ENCODE results near the gene CYTL1.
"Not testable (repeated sequence)": the region's sequence is repeated elsewhere in the genome, so short reads cannot be mapped to it uniquely, and the experiment has no call there.

Gene CYTL1

GRCh38 chr4:5033281-5033841, 14.1 kb upstream of the CYTL1 start:
- DNase-seq (ENCODE audit: low spot score) = no peak

GRCh38 chr4:5032813-5033212, 13.6 kb upstream of the CYTL1 start:
- no peak for DNase-seq (ENCODE audit: low spot score)

- DNase-seq (ENCODE audit: low spot score) = no peak
Observed at GRCh38 chr4:5030927-5031326, 11.7 kb upstream of the CYTL1 start.

- DNase-seq (ENCODE audit: low spot score) = no peak
Observed at GRCh38 chr4:5030221-5030620, 11.0 kb upstream of the CYTL1 start.

- no peak for DNase-seq (ENCODE audit: low spot score)
Observed at GRCh38 chr4:5029447-5029846, 10.2 kb upstream of the CYTL1 start.

- DNase-seq (ENCODE audit: low spot score) = no peak
Observed at GRCh38 chr4:5028480-5028879, 9.2 kb upstream of the CYTL1 start.

- DNase-seq (ENCODE audit: low spot score) = no peak
Observed at GRCh38 chr4:5027346-5027745, 8.1 kb upstream of the CYTL1 start.

- DNase-seq (ENCODE audit: low spot score) = no peak
Observed at GRCh38 chr4:5026371-5026770, 7.1 kb upstream of the CYTL1 start.

- no peak for DNase-seq (ENCODE audit: low spot score)
Observed at GRCh38 chr4:5024673-5025072, 5.4 kb upstream of the CYTL1 start.

GRCh38 chr4:5021546-5021945, 2.3 kb upstream of the CYTL1 start:
- DNase-seq (ENCODE audit: low spot score) = no peak

GRCh38 chr4:5020341-5020740, 1.1 kb upstream of the CYTL1 start:
- DNase-seq (ENCODE audit: low spot score) = no peak

GRCh38 chr4:5019796-5020195, 538 bp upstream of the CYTL1 start:
- no peak for DNase-seq (ENCODE audit: low spot score)

- DNase-seq (ENCODE audit: low spot score) = no peak
Observed at GRCh38 chr4:5018603-5019002, 655 bp downstream of the CYTL1 start.

GRCh38 chr4:5018096-5018495, 1.2 kb downstream of the CYTL1 start:
- no peak for DNase-seq (ENCODE audit: low spot score)

GRCh38 chr4:5014007-5014682, 5.1 kb downstream of the CYTL1 start:
- DNase-seq (ENCODE audit: low spot score) = no peak

- no peak for DNase-seq (ENCODE audit: low spot score)
Observed at GRCh38 chr4:5012958-5013357, 6.3 kb downstream of the CYTL1 start.

- DNase-seq (ENCODE audit: low spot score) = no peak
Observed at GRCh38 chr4:5012244-5012898, 6.9 kb downstream of the CYTL1 start.

- no peak for DNase-seq (ENCODE audit: low spot score)
Observed at GRCh38 chr4:5010984-5011383, 8.3 kb downstream of the CYTL1 start.

GRCh38 chr4:5009796-5010195, 9.5 kb downstream of the CYTL1 start:
- no peak for DNase-seq (ENCODE audit: low spot score)

- not testable (repeated sequence) for DNase-seq (ENCODE audit: low spot score)
Observed at GRCh38 chr4:5006932-5007331, 12.3 kb downstream of the CYTL1 start.

- DNase-seq (ENCODE audit: low spot score) = no peak
Observed at GRCh38 chr4:5004496-5004895, 14.8 kb downstream of the CYTL1 start.

GRCh38 chr4:5003918-5004317, 15.3 kb downstream of the CYTL1 start:
- DNase-seq (ENCODE audit: low spot score) = no peak

GRCh38 chr4:5003372-5003857, 15.8 kb downstream of the CYTL1 start:
- DNase-seq (ENCODE audit: low spot score) = no peak
